Measurements from ENCODE around the gene SBDS. TPM values are rescaled to one million over a fixed set of nuclear protein-coding genes. Genes with fewer than 3 reads are reported as not detected.
"Not testable (repeated sequence)": the region's sequence is repeated elsewhere in the genome, so short reads cannot be mapped to it uniquely, and the experiment has no call there.

SBDS gene
- total and polyA plus RNA-seq, 2 of the 4 experiments (the other 2 are of a cell fraction), result 43.0 to 65.7 TPM

DNA sequence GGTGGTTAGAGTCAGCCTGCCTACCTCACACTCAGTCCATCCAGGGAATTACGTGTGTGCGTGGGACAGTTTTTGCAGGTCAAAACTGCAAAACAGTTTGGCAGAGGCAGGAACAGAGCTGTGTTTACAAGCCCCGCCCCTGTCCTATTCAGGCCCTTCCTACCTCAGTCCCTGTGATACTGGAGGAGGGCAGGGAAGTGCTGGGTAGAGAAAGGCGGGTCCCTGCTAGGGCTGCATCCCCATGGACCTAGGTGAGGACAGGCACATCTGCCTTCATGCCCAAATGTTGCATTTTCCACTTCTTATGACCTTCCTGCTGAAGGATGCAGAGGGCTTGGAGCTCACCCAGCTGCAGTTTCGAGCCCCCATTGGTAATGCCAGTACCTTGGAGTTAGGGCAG is 25.1 kb downstream of the SBDS start:
- no peak for TF ChIP-seq MAFK (IDR thresholded peaks at IDR 0.05; ENCODE audit: low read depth, low read length)
- TF ChIP-seq CEBPB (IDR thresholded peaks at IDR 0.05; ENCODE audit: low read depth, low read length), result no peak
- TF ChIP-seq NFE2L2 (IDR thresholded peaks at IDR 0.05; ENCODE audit: low read depth, low read length), result no peak
- TF ChIP-seq BHLHE40 (IDR thresholded peaks at IDR 0.05; ENCODE audit: low read depth, low read length), result no peak
- TF ChIP-seq CHD1 (IDR thresholded peaks at IDR 0.05; ENCODE audit: low read depth, low read length), result no peak
- no peak for TF ChIP-seq MAZ (IDR thresholded peaks at IDR 0.05; ENCODE audit: borderline replicate concordance, low read depth, low read length)
- Histone ChIP-seq H4K5ac (ENCODE audit: low read depth, low read length) (no peak overlapping the region), H4K20me1 (ENCODE audit: insufficient read depth, low read length) (no peaks in the 10 kb centered on the region), H3K4ac (ENCODE audit: low read depth, low read length) (no peak overlapping the region), H3K23ac (ENCODE audit: low read depth, low read length) (no peak overlapping the region), H2BK5ac (ENCODE audit: low read depth, low read length, poor library complexity, severe bottlenecking) (no peak overlapping the region), H3K9ac (ENCODE audit: low read depth, low read length) (no peak overlapping the region), H3K27me3 (ENCODE audit: control insufficient read depth, insufficient read depth, low read length) (no peaks in the 10 kb centered on the region), H4K91ac (ENCODE audit: insufficient read depth, low read depth, low read length) (no peak overlapping the region), H2BK20ac (ENCODE audit: low read depth, low read length) (no peak overlapping the region), H2BK120ac (ENCODE audit: low read depth, low read length) (no peak overlapping the region), H2AK9ac (replicated peaks; ENCODE audit: low read depth, low read length, poor library complexity) (peak overlapping the region; percentile 33), H2AK5ac (ENCODE audit: low read depth, low read length) (no peak overlapping the region), H2AFZ (replicated peaks; ENCODE audit: low read length, poor library complexity) (peak overlapping the region; percentile 24), H3K56ac (ENCODE audit: extremely low read depth, insufficient read depth, low read length) (no peak overlapping the region), H3K9me3 (ENCODE audit: control insufficient read depth, insufficient read depth, low read length) (no peaks in the 10 kb centered on the region), H3K36me3 (ENCODE audit: control insufficient read depth, insufficient read depth, low read length) (no peaks in the 10 kb centered on the region), H3K27ac (ENCODE audit: insufficient read depth, low read length) (no peak overlapping the region), H3K9me1 (ENCODE audit: insufficient read depth, low read length) (no peaks in the 10 kb centered on the region), H3K4me1 (ENCODE audit: control insufficient read depth, insufficient read depth, low read length) (no peaks in the 10 kb centered on the region), H3K79me1 (ENCODE audit: low read depth in 1 of 2, low read length in 2 of 2) (no peaks in the 10 kb centered on the region), H3K14ac (replicated peaks; ENCODE audit: low read depth, low read length) (no peak overlapping the region), H3K4me2 (ENCODE audit: low read depth, low read length) (no peak overlapping the region), H3K18ac (ENCODE audit: low read depth, low read length) (no peak overlapping the region), H4K8ac (ENCODE audit: low read depth in 2 of 2, low read length in 2 of 2) (no peak overlapping the region), H3K4me3 (ENCODE audit: insufficient read depth, low read depth, low read length) (no peak overlapping the region), H2BK15ac (ENCODE audit: low read depth, low read length) (no peak overlapping the region)
- POLR2A ChIA-PET (ENCODE audit: unreplicated experiment), result no interaction called here
- in situ Hi-C loops (cut with MboI; ENCODE audit: low sequenced_read_pairs) (no loop called here), intact Hi-C loops (cut with micrococcal nuclease) (loop anchor here (10.0 kb wide), 1 partner anchor 46 kb away; the partner anchor contains the start of gene TMEM248), dilution Hi-C loops (cut with HindIII; ENCODE audit: low sequenced_read_pairs, unreplicated experiment) (no loop called here)
- ATAC-seq (ENCODE audit: low read depth) (no peak; the same call in 1 of the 2 replicates), DNase-seq (no peak)
- no CpG with 5 or more reads among the region's 5 CpGs for WGBS, 2 experiments (ENCODE audit: extremely low coverage in 2 of 2, insufficient read length in 1 of 2)
- CTCF ChIA-PET, result no interaction called here
- BruUV-seq (replicated peaks), result no TSS peak

DNA sequence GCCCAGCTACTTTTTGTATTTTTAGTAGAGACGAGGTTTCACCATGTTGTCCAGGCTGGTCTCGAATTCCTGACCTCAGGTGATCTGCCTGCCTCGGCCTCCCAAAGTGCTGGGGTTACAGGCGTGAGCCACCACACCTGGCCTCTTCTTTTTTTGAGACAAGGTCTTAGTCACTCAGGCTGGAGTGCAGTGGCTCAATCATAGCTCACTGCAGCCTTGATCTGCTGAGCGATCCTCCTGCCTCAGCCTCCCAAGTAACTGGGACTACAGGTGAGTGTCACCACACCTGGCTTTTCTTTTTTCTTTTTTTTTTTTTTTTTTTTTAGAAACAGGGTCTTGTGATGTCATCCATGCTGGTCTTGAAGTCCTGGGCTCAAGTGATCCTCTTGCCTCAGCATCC is 26.4 kb downstream of the SBDS start:
- H3K9me3 ChIP-seq (ENCODE audit: control insufficient read depth, insufficient read depth, low read length); H2AK5ac ChIP-seq (ENCODE audit: low read depth, low read length); H3K23ac ChIP-seq (ENCODE audit: low read depth, low read length); in situ Hi-C loops (cut with MboI; ENCODE audit: low sequenced_read_pairs); H4K8ac ChIP-seq (ENCODE audit: low read depth in 2 of 2, low read length in 2 of 2); H4K91ac ChIP-seq (ENCODE audit: insufficient read depth, low read depth, low read length); H3K36me3 ChIP-seq (ENCODE audit: control insufficient read depth, insufficient read depth, low read length); H3K4ac ChIP-seq (ENCODE audit: low read depth, low read length); DNase-seq; H3K18ac ChIP-seq (ENCODE audit: low read depth, low read length); H2BK120ac ChIP-seq (ENCODE audit: low read depth, low read length); H3K14ac ChIP-seq (replicated peaks; ENCODE audit: low read depth, low read length); H3K27me3 ChIP-seq (ENCODE audit: control insufficient read depth, insufficient read depth, low read length); H3K9me1 ChIP-seq (ENCODE audit: insufficient read depth, low read length); H2AK9ac ChIP-seq (replicated peaks; ENCODE audit: low read depth, low read length, poor library complexity); H3K4me2 ChIP-seq (ENCODE audit: low read depth, low read length); POLR2A ChIA-PET (ENCODE audit: unreplicated experiment); H3K79me1 ChIP-seq (ENCODE audit: low read depth in 1 of 2, low read length in 2 of 2); H3K4me3 ChIP-seq (ENCODE audit: insufficient read depth, low read depth, low read length); H2BK20ac ChIP-seq (ENCODE audit: low read depth, low read length); H4K5ac ChIP-seq (ENCODE audit: low read depth, low read length); H3K9ac ChIP-seq (ENCODE audit: low read depth, low read length); H2BK15ac ChIP-seq (ENCODE audit: low read depth, low read length); H2BK5ac ChIP-seq (ENCODE audit: low read depth, low read length, poor library complexity, severe bottlenecking); H2AFZ ChIP-seq (replicated peaks; ENCODE audit: low read length, poor library complexity); H3K27ac ChIP-seq (ENCODE audit: insufficient read depth, low read length); ATAC-seq (ENCODE audit: low read depth); intact Hi-C loops (cut with micrococcal nuclease); H3K4me1 ChIP-seq (ENCODE audit: control insufficient read depth, insufficient read depth, low read length); dilution Hi-C loops (cut with HindIII; ENCODE audit: low sequenced_read_pairs, unreplicated experiment); BruUV-seq (replicated peaks); H4K20me1 ChIP-seq (ENCODE audit: insufficient read depth, low read length); H3K56ac ChIP-seq (ENCODE audit: extremely low read depth, insufficient read depth, low read length): not testable (repeated sequence)
- WGBS, 2 experiments (ENCODE audit: extremely low coverage in 2 of 2, insufficient read length in 1 of 2), result 83% methylated on average over 1 of the region's 5 CpGs; no CpG with 5 or more reads in 1 of the 2 experiments
- CTCF ChIA-PET, result interaction anchor here (0.7 kb wide), 1 partner anchor 18 kb away, joined by 4 read pairs; no protein-coding TSS in a partner anchor

All from IMR-90 (cell line).